Body of pancreas (tissue), 4 donors: ENCODE measurements around the gene MUC21. TPM values are rescaled to one million over a fixed set of nuclear protein-coding genes. Genes with fewer than 3 reads are reported as not detected.

Source experiments
- ATAC-seq: fragments of 150-250 bp; one replicate; pipeline ENCODE4 v1.9.1; 2016
- DNase-seq, 4 donors: peaks; one replicate each; pipeline ENCODE4 v3.0.0-alpha.2; 2019
- H3K27ac ChIP-seq, 4 donors: fragments of 200-600 bp; sonication (generic); 1 replicate in 3 of 4; 2 replicates in 1 of 4; pipeline versions ENCODE4 v1.5.1 to v1.6.1; 2016 to 2019; ENCODE audit warnings: mild to moderate bottlenecking in 1 of 4, mixed read lengths in 1 of 4, moderate library complexity in 1 of 4
- H3K27me3 ChIP-seq, 2 donors: fragments of 200-600 bp; sonication (generic); one replicate each; pipeline ENCODE4 v1.6.0; 2016; ENCODE audit warnings: mild to moderate bottlenecking in 1 of 2
- H3K36me3 ChIP-seq, 2 donors: fragments of 200-600 bp; sonication (generic); replicated peaks in 1 of 2; 2 replicates each; pipeline ENCODE4 v1.5.1; 2016; ENCODE audit warnings: low read depth in 2 of 2; ENCODE audit not compliant: insufficient read depth in 1 of 2
- H3K4me1 ChIP-seq: fragments of 200-600 bp; sonication (generic); one replicate; pipeline ENCODE4 v1.6.0; 2016
- H3K4me3 ChIP-seq, 2 donors: fragments of 200-600 bp; sonication (generic); 1 replicate in 1 of 2; 2 replicates in 1 of 2; pipeline ENCODE4 v1.5.1; 2016 to 2019
- H3K9me3 ChIP-seq, 3 donors: fragments of 200-600 bp; sonication (generic); 1 replicate in 2 of 3; 2 replicates in 1 of 3; pipeline ENCODE4 v1.5.1; 2016
- CTCF ChIP-seq, 7 experiments: fragments of 450-650 bp in 4 of 7; fragments of 200-600 bp in 3 of 7; sonication (generic) in 3 of 7; IDR thresholded peaks; one replicate each; pipeline ENCODE4 v1.5.1; 2016 to 2019; ENCODE audit warnings: antibody characterized with exemption in 7 of 7
- POLR2A ChIP-seq, 3 donors: fragments of 450-650 bp; IDR thresholded peaks; one replicate each; pipeline ENCODE4 v1.6.1; 2016; ENCODE audit warnings: antibody characterized with exemption in 3 of 3, mild to moderate bottlenecking in 2 of 3
- WGBS, 2 donors: methylation state at CpG; one replicate each; pipeline ENCODE4 v1.1.5; 2017; 5-methylcytosine and 5-hydroxymethylcytosine counted together
- intact Hi-C: fragments of 100-400 bp; cut with DNase I; formaldehyde crosslinking; loops from one replicate; pipeline ENCODE4 v1.15.1; 2023
- total RNA-seq, 2 donors: library from RNA; depleted of rRNA; stranded (reverse); fragments of >200 nt; gene quantifications; one replicate each; pipeline ENCODE4 v1.1.0, GENCODE V29; 2016

MUC21 gene
- total RNA-seq, 2 donors from 2014 or later, result not detected

GRCh38 chr6:30947231-30947630 lies 36.3 kb upstream of the MUC21 start:
- Histone ChIP-seq H3K27ac (no peak overlapping the region), H3K4me1 (peaks cover 9% of the 10 kb centered on the region), H3K27me3 (no peaks in the 10 kb centered on the region), H3K36me3 (no peaks in the 10 kb centered on the region), H3K4me3 (no peak overlapping the region), H3K9me3 (no peaks in the 10 kb centered on the region)
- no peak for DNase-seq
- 63 to 66% methylated on average over 4 of the region's 4 CpGs for WGBS, 2 donors
- intact Hi-C loops, result no loop called here
- TF ChIP-seq CTCF (IDR thresholded peaks at IDR 0.05) (no peak), POLR2A (IDR thresholded peaks at IDR 0.05) (no peak)
- ATAC-seq, result no peak

GRCh38 chr6:30948811-30949210 lies 34.7 kb upstream of the MUC21 start:
- H3K36me3 ChIP-seq, result no peaks in the 10 kb centered on the region
- intact Hi-C loops, result no loop called here

GRCh38 chr6:30951907-30952469 lies 31.5 kb upstream of the MUC21 start:
- Histone ChIP-seq H3K36me3 (no peaks in the 10 kb centered on the region), H3K27me3 (no peaks in the 10 kb centered on the region), H3K4me3 (no peak overlapping the region), H3K9me3 (no peaks in the 10 kb centered on the region), H3K4me1 (peaks cover 11% of the 10 kb centered on the region), H3K27ac (no peak overlapping the region)
- TF ChIP-seq CTCF (IDR thresholded peaks at IDR 0.05), result no peak
- no peak for TF ChIP-seq POLR2A (IDR thresholded peaks at IDR 0.05)
- 68 to 79% methylated on average over 5 of the region's 5 CpGs for WGBS, 2 donors
- ATAC-seq, result no peak
- DNase-seq, result no peak
- intact Hi-C loops, result no loop called here

More at GRCh38 chr6:30948811-30949210, 34.7 kb upstream of the MUC21 start:
- Histone ChIP-seq H3K4me1 (no peaks in the 10 kb centered on the region), H3K9me3 (no peaks in the 10 kb centered on the region), H3K27me3 (no peaks in the 10 kb centered on the region), H3K4me3 (no peak overlapping the region), H3K27ac (no peak overlapping the region)
- 81 to 91% methylated on average over 6 of the region's 6 CpGs for WGBS, 2 donors
- no peak for ATAC-seq
- no peak for TF ChIP-seq POLR2A (IDR thresholded peaks at IDR 0.05)
- no peak for DNase-seq

GRCh38 chr6:30954631-30955366 lies 28.7 kb upstream of the MUC21 start:
- H3K27me3 ChIP-seq, result no peaks in the 10 kb centered on the region
- H3K4me3 ChIP-seq, result no peak overlapping the region
- no peaks in the 10 kb centered on the region for H3K9me3 ChIP-seq
- intact Hi-C loops, result no loop called here
- ATAC-seq, result no peak
- no peak overlapping the region for H3K27ac ChIP-seq
- TF ChIP-seq CTCF (IDR thresholded peaks at IDR 0.05) (no peak), POLR2A (IDR thresholded peaks at IDR 0.05) (no peak)
- H3K36me3 ChIP-seq, result no peaks in the 10 kb centered on the region
- 63 to 66% methylated on average over 9 of the region's 9 CpGs for WGBS, 2 donors
- peaks cover 11% of the 10 kb centered on the region for H3K4me1 ChIP-seq
- DNase-seq, result no peak

GRCh38 chr6:30955367-30956042 lies 28.0 kb upstream of the MUC21 start:
- Histone ChIP-seq H3K27me3 (no peaks in the 10 kb centered on the region), H3K27ac (no peak overlapping the region)

More at GRCh38 chr6:30955367-30956042, 28.0 kb upstream of the MUC21 start:
- ATAC-seq (peak; percentile 71), DNase-seq (peak; percentile 35 to 55 (median 47))
- no peaks in the 10 kb centered on the region for H3K36me3 ChIP-seq
- peaks cover 11% of the 10 kb centered on the region for H3K4me1 ChIP-seq
- no peak for TF ChIP-seq CTCF (IDR thresholded peaks at IDR 0.05)
- peak in 1 of 3 donors; percentile 25 for TF ChIP-seq POLR2A (IDR thresholded peaks at IDR 0.05)
- H3K4me3 ChIP-seq, result peak overlapping the region in 1 of 2 donors; percentile 9
- H3K9me3 ChIP-seq, result no peaks in the 10 kb centered on the region
- 22 to 30% methylated on average over 16 to 46 of the region's 46 CpGs for WGBS, 2 donors
- intact Hi-C loops, result no loop called here
